NCI-H69 (cell line): ENCODE data around the gene KDSR.
"Not testable (repeated sequence)": the region's sequence is repeated elsewhere in the genome, so short reads cannot be mapped to it uniquely, and the experiment has no call there.

ENCODE experiments used
- DNase-seq: peaks from one replicate; lab custom pipeline; 2025; lab: John Stamatoyannopoulos, UW

Gene KDSR

GRCh38 chr18:63366213-63367052 lies 573 bp downstream of the KDSR start:
- peak; percentile 86 for DNase-seq

DNA sequence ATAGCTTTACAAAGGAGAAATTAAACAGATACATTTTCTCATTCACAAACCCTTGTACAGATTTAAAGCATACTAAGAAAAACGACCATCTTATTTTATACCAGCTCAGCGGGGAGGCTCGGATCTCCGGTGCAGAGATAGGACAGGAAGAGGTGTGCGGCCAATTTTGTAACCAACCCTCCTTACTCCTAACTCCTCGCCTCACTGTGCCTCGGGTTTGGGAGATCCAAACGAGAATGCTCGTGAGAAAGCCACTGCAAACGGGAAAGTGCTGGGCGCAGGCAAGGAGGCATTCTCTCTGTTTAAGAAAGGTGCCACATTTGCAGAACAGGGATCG lies 1.2 kb downstream of the KDSR start:
- DNase-seq = peak; percentile 75

DNA sequence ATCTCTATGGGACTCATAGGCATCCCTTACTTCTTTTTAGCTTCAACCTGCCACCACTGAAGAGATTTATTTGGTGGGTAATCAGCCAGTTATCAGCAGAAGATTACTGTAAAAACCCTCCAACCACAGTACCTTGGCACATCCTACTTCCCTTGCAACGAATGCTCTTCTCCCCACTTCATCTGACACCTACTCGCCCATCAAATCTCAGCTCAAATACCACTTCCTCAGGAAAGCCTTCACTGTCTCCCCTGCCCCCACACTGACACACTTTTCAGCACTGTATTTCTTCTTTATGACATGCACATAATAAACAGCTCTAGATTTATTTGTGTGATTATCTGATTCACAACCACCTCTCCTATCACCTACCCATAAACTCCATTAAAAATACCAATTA lies 3.1 kb downstream of the KDSR start:
- no peak for DNase-seq

DNA sequence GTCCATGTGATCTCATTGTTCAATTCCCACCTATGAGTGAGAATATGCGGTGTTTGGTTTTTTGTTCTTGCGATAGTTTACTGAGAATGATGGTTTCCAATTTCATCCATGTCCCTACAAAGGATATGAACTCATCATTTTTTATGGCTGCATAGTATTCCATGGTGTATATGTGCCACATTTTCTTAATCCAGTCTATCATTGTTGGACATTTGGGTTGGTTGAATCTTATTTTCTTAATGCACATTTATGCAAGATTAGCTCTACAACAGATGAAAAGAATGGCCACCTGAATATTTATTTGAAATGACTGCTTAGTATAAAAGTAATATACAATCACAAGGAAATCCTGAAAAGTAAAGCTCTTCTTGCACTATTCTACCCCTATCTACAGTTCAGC lies 3.6 kb downstream of the KDSR start:
- DNase-seq = not testable (repeated sequence)

DNA sequence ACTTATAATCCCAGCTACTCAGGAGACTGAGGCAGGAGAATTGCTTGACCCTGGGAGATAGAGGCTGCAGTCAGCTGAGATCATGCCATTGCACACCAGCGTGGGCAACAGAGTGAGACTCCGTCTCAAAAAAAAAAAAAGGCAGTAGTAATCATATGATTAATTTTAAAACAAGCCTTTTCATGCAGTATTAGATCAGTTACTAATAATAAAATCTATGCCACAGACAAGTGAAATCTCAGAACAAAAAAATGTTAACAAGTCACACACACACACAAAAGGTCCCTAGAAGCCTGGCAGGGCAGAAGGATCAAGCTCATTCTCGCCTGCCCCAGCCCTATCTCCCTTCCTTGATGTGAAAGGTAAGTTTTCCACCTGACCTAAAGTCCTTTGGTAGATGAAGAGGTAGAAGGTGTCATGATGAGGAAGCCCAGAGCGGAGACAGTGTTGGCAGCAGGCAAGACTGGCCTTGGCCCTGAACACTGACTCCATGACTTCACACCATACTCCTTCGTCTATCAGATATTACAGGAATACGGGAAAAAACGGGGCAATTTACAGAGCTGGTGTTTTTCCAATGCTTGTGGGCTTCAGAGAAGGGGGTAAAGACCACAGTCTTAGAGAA lies 10.6 kb downstream of the KDSR start:
- no peak for DNase-seq

DNA sequence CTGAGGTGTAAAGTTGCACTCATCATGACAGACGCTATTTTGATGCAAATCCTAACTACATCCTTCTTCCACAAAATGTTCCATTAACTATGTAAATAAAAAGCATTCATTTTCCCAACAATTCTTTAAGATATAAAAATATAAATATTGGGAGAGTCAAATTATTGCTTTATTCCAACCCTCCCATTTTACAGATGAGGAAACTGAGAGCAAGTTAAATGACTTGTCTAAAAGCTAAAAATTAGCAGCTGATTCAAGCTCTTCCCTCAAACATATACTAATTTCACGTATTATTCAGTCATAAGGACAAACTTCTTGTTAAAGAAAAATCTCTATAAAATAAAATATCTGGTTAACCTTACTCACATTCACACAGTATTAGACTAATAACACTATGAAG lies 16.8 kb downstream of the KDSR start:
- DNase-seq = no peak

DNA sequence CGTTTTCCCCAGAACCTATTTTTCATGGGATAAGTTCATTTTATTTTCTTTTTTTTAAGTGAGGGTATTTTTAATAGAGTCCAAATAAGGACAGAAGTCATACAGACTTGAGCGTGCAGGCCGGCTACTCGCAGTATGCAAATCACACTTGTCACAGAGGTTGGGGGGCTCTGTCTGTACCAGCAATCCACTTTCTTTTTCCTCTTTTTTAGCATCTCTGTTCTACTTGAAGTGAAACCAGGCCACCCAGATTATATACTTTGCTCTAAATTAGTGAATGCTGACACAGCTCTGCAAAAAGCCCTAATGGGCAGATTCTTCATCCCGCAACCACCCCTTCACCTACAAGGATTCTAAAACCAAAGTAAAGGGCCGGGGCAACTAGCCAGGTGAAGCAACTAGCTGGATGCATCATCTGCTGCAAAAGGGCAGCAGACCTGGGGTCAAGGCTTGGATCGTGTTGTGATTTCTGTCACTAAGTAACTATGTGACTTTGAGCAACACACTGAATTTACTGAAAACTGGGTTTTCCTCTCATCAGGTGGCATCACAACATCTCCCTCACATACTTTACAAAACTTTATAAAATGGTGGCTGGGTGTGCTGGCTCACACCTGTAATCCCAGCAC lies 18.4 kb downstream of the KDSR start:
- DNase-seq = no peak

- no peak for DNase-seq
Measured at GRCh38 chr18:63346480-63347183, 20.4 kb downstream of the KDSR start.

- no peak for DNase-seq
Measured at GRCh38 chr18:63346031-63346430, 21.0 kb downstream of the KDSR start.

GRCh38 chr18:63344918-63345317 lies 22.1 kb downstream of the KDSR start:
- DNase-seq = no peak

DNA sequence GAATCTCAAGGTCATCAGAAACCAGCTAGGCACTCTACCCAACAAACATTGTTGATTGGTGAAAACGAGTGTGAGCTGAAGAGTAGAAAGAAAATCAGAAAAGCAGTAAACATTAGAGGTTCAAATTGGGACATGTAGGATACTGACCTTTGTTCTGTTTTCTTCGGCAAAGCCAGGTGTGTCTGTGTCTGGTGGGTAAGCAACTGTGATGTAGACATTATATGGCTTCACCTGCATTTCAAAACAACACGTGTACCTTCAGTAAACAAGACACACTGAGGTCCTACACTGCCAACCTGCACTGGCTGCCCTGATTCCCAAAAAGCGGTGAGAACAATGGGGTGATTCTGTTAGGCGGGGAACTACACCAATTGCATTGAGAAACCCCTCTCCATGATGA lies 22.7 kb downstream of the KDSR start:
- no peak for DNase-seq

DNA sequence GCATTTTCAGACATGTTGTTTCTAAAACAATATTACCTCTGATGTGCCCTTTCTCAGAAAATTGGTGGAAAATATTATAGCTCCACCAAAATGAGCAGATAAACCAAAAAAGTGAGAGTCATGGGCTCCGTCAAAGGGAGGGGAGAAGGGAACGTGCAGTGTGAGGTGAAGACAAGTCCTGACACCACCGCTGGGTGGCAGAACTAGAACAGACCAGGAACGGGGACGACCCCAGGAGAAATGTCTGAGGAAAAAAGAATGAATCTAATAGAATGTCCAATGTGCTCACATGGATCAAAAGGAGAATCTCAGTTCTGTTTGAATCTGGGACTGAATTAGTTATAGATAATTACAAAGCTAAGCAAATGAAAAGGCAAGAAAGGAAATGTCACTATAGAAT lies 24.8 kb downstream of the KDSR start:
- no peak for DNase-seq

DNA sequence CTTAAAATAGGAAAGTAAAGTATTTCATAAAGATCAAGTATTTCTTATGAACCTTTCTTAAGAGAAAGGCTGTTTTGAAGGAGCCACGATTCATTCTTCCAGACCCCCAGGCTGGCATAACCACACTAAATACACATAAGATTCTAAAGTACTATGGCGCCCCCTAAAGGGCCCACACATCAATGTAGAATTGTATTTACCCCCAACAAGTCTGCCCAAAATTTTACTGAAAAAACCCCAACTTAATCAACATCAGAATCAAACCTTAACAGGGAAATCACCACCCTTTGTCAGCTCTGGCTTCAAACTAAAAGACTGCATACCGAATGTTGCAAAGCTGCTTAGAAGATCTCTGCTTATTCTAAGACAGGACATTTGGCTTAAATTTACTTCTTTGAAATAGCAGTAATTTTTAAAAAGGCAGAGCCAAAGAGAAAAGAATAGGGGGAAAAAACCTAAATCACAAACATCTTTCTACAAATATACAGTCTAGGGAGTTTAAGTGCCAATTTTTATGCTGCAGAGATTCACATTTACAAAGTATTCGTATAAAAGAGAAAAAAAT lies 27.0 kb downstream of the KDSR start:
- DNase-seq = peak; percentile 85

DNA sequence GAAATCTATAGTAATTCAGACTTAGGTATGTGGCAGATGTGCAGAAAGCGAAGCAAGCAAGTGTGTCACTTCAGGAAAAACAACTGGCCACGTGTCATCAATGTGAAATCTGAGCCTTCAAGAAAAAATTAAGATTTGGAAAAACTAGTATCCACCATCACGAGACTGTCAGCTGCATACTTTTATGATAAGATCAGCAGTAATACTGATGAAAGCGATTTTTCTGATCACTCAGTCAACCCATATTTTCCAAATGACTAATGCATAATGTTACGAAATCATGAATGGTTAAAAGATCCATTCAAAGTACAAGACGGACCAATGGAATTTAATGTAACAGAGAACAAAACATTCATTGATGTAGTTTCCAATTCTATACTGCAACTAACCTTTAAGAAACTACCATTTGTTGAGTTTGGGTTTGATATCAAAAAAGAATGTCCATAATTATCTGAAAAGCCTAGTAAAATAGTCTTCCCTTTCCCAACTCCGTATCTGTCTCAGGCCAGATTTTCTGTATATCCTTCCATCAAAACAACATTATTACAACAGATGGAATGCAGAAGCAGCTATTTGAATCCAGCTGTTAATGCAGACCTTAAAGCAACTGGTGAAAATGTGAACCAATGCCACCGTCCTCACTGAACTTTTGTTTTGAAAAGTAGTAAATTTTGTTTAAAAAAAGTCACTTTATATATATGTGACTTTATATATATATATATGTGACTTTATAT lies 30.5 kb downstream of the KDSR start:
- no peak for DNase-seq

GRCh38 chr18:63331105-63331504 lies 35.9 kb downstream of the KDSR start:
- DNase-seq = no peak

GRCh38 chr18:63329431-63330145 lies 37.4 kb downstream of the KDSR start:
- DNase-seq = no peak

GRCh38 chr18:63326011-63326410 lies 41.0 kb downstream of the KDSR start:
- no peak for DNase-seq

- no peak for DNase-seq
Measured at GRCh38 chr18:63325086-63325686, 41.8 kb downstream of the KDSR start.

GRCh38 chr18:63322908-63323634 lies 43.9 kb downstream of the KDSR start:
- peak; percentile 93 for DNase-seq

- no peak for DNase-seq
Measured at GRCh38 chr18:63322206-63322605, 44.8 kb downstream of the KDSR start.
